Mesenchymal stem cell (in vitro differentiated cells and primary cell): ENCODE results near the gene GPR119.

Experiments used
- DNase-seq: peaks from one replicate; pipeline ENCODE4 v3.0.0-alpha.2; 2013
- H2AFZ ChIP-seq: one replicate; pipeline ENCODE4 v1.6.1; 2013; ENCODE audit warnings: low read depth, mild to moderate bottlenecking, control low read depth, inconsistent platforms, low read length, moderate library complexity
- H2AK5ac ChIP-seq: 2 replicates; pipeline ENCODE4 v1.6.1; 2013; ENCODE audit warnings: low read length, moderate library complexity, mild to moderate bottlenecking, inconsistent platforms; ENCODE audit not compliant: severe bottlenecking
- H2BK120ac ChIP-seq: one replicate; pipeline ENCODE4 v1.6.1; 2013; ENCODE audit warnings: low read depth, mild to moderate bottlenecking, inconsistent platforms, low read length, moderate library complexity
- H2BK12ac ChIP-seq, 2 experiments: one replicate each; pipeline ENCODE4 v1.6.1; 2013; ENCODE audit warnings: inconsistent platforms in 2 of 2, low read length in 2 of 2, mild to moderate bottlenecking in 2 of 2, moderate library complexity in 2 of 2, control low read depth in 1 of 2
- H2BK15ac ChIP-seq: one replicate; pipeline ENCODE4 v1.6.1; 2013; ENCODE audit warnings: mild to moderate bottlenecking, low read depth, inconsistent platforms; ENCODE audit not compliant: poor library complexity, severe bottlenecking
- H2BK5ac ChIP-seq: 2 replicates; pipeline ENCODE4 v1.6.1; 2013; ENCODE audit warnings: low read depth, mild to moderate bottlenecking, low read length, control low read depth, inconsistent platforms; ENCODE audit not compliant: poor library complexity, severe bottlenecking
- H3K14ac ChIP-seq, 2 experiments: one replicate each; pipeline ENCODE4 v1.6.1; 2013; ENCODE audit warnings: inconsistent platforms in 2 of 2, low read length in 2 of 2, control low read depth in 1 of 2, mild to moderate bottlenecking in 1 of 2, moderate library complexity in 1 of 2
- H3K18ac ChIP-seq, 2 experiments: one replicate each; pipeline ENCODE4 v1.6.1; 2013; ENCODE audit warnings: inconsistent platforms in 2 of 2, low read length in 2 of 2, control low read depth in 1 of 2, low read depth in 1 of 2, mild to moderate bottlenecking in 1 of 2
- H3K23ac ChIP-seq, 2 experiments: one replicate each; pipeline ENCODE4 v1.6.1; 2013; ENCODE audit warnings: inconsistent platforms in 2 of 2, low read length in 2 of 2, mild to moderate bottlenecking in 2 of 2, moderate library complexity in 2 of 2, control low read depth in 1 of 2
- H3K27ac ChIP-seq: 2 replicates; pipeline ENCODE4 v1.5.1; 2013; ENCODE audit warnings: mild to moderate bottlenecking, moderate library complexity, low read length, control low read depth, inconsistent platforms; ENCODE audit not compliant: poor library complexity, severe bottlenecking
- H3K27me3 ChIP-seq, 2 experiments: 2 replicates each; pipeline versions ENCODE4 v1.6.1 to v1.7.0; 2013; ENCODE audit warnings: low read length in 2 of 2, mild to moderate bottlenecking in 2 of 2, moderate library complexity in 2 of 2, control low read depth in 1 of 2, inconsistent platforms in 1 of 2; ENCODE audit not compliant: control insufficient read depth in 1 of 2, insufficient read depth in 1 of 2
- H3K36me3 ChIP-seq, 2 experiments: 2 replicates each; pipeline versions ENCODE4 v1.6.1 to v1.7.0; 2013; ENCODE audit warnings: low read length in 2 of 2, control low read depth in 1 of 2, inconsistent platforms in 1 of 2, low read depth in 1 of 2, mild to moderate bottlenecking in 1 of 2; ENCODE audit not compliant: insufficient read depth in 2 of 2, control insufficient read depth in 1 of 2
- H3K4ac ChIP-seq, 2 experiments: one replicate each; pipeline ENCODE4 v1.6.1; 2013; ENCODE audit warnings: inconsistent platforms in 2 of 2, low read length in 2 of 2, mild to moderate bottlenecking in 2 of 2, moderate library complexity in 2 of 2, control low read depth in 1 of 2, low read depth in 1 of 2
- H3K4me1 ChIP-seq: 2 replicates; pipeline ENCODE4 v1.6.1; 2013; ENCODE audit warnings: low read depth, low read length, control low read depth; ENCODE audit not compliant: control insufficient read depth, insufficient read depth
- H3K4me2 ChIP-seq: 2 replicates; pipeline ENCODE4 v1.6.1; 2013; ENCODE audit warnings: low read length, mild to moderate bottlenecking, inconsistent platforms; ENCODE audit not compliant: poor library complexity, severe bottlenecking
- H3K4me3 ChIP-seq, 2 experiments: 2 replicates each; pipeline versions ENCODE4 v1.5.1 to v1.7.0; 2013; ENCODE audit warnings: low read length in 2 of 2, mild to moderate bottlenecking in 2 of 2, control low read depth in 1 of 2, low read depth in 1 of 2; ENCODE audit not compliant: insufficient read depth in 1 of 2
- H3K79me1 ChIP-seq: replicated peaks from 2 replicates; pipeline ENCODE4 v1.6.1; 2013; ENCODE audit warnings: mild to moderate bottlenecking, control low read depth, low read length, inconsistent platforms; ENCODE audit not compliant: poor library complexity, severe bottlenecking
- H3K9ac ChIP-seq: 2 replicates; pipeline ENCODE4 v1.7.0; 2013; ENCODE audit warnings: mild to moderate bottlenecking, low read length, moderate library complexity
- H3K9me3 ChIP-seq: 2 replicates; pipeline ENCODE4 v1.7.0; 2013; ENCODE audit warnings: mild to moderate bottlenecking, low read length; ENCODE audit not compliant: control insufficient read depth
- H4K8ac ChIP-seq: one replicate; pipeline ENCODE4 v1.6.1; 2013; ENCODE audit warnings: inconsistent platforms, mild to moderate bottlenecking, low read length, moderate library complexity
- H4K91ac ChIP-seq: one replicate; pipeline ENCODE4 v1.6.1; 2013; ENCODE audit warnings: mild to moderate bottlenecking, low read length, inconsistent platforms
- WGBS: methylation state at CpG from one replicate; pipeline ENCODE4 v1.1.7; 2013; ENCODE audit warnings: mixed read lengths; 5-methylcytosine and 5-hydroxymethylcytosine counted together

The GPR119 gene

GRCh38 chrX:130418740-130419139 lies 33.3 kb upstream of the GPR119 start:
- Histone ChIP-seq H3K4me2 (no peak overlapping the region), H3K36me3 (peaks cover 8 to 13% of the 10 kb centered on the region in 2 experiments), H3K4me1 (no peaks in the 10 kb centered on the region), H3K18ac (no peak overlapping the region), H2BK120ac (no peak overlapping the region), H3K4ac (no peak overlapping the region), H2AK5ac (no peak overlapping the region), H3K23ac (no peak overlapping the region), H3K9ac (no peak overlapping the region), H4K8ac (no peak overlapping the region), H2BK15ac (no peak overlapping the region), H3K14ac (no peak overlapping the region), H2AFZ (no peak overlapping the region), H3K9me3 (no peaks in the 10 kb centered on the region), H3K79me1 (no peaks in the 10 kb centered on the region), H3K4me3 (no peak overlapping the region), H2BK5ac (no peak overlapping the region), H2BK12ac (no peak overlapping the region), H3K27me3 (no peaks in the 10 kb centered on the region), H4K91ac (no peak overlapping the region), H3K27ac (no peak overlapping the region)
- DNase-seq, result no peak
- WGBS, result 100% methylated on average over 1 of the region's 4 CpGs

- H4K91ac ChIP-seq, result no peak overlapping the region
- no peak overlapping the region for H3K14ac ChIP-seq
- no peaks in the 10 kb centered on the region for H3K79me1 ChIP-seq
- no peak overlapping the region for H3K27ac ChIP-seq
- no peak overlapping the region for H2AK5ac ChIP-seq
- H3K4me3 ChIP-seq, result no peak overlapping the region
- H3K23ac ChIP-seq, result no peak overlapping the region
- peaks cover 9 to 13% of the 10 kb centered on the region in 2 experiments for H3K36me3 ChIP-seq
- no peak overlapping the region for H2BK5ac ChIP-seq
- no peak overlapping the region for H3K18ac ChIP-seq
- no peaks in the 10 kb centered on the region for H3K4me1 ChIP-seq
- H3K9me3 ChIP-seq, result no peaks in the 10 kb centered on the region
- H3K9ac ChIP-seq, result no peak overlapping the region
- H4K8ac ChIP-seq, result no peak overlapping the region
- H2AFZ ChIP-seq, result no peak overlapping the region
- DNase-seq, result no peak
- no peak overlapping the region for H2BK120ac ChIP-seq
- H3K4me2 ChIP-seq, result no peak overlapping the region
- no peak overlapping the region for H2BK15ac ChIP-seq
- H3K27me3 ChIP-seq, result no peaks in the 10 kb centered on the region
- no peak overlapping the region for H3K4ac ChIP-seq
- 91% methylated on average over 2 of the region's 2 CpGs for WGBS
- no peak overlapping the region for H2BK12ac ChIP-seq
Measured at GRCh38 chrX:130418066-130418465, 32.6 kb upstream of the GPR119 start.

GRCh38 chrX:130416785-130417184 lies 31.3 kb upstream of the GPR119 start:
- Histone ChIP-seq H3K4me3 (no peak overlapping the region), H2BK5ac (no peak overlapping the region), H3K18ac (no peak overlapping the region), H3K4me1 (no peaks in the 10 kb centered on the region), H2BK15ac (no peak overlapping the region), H2BK120ac (no peak overlapping the region), H3K4ac (no peak overlapping the region), H3K23ac (no peak overlapping the region), H3K36me3 (peaks cover 18 to 19% of the 10 kb centered on the region in 2 experiments), H3K9me3 (no peaks in the 10 kb centered on the region), H3K27me3 (no peaks in the 10 kb centered on the region), H4K91ac (no peak overlapping the region), H3K9ac (no peak overlapping the region), H2BK12ac (no peak overlapping the region), H2AFZ (no peak overlapping the region), H3K79me1 (no peaks in the 10 kb centered on the region), H3K14ac (no peak overlapping the region), H3K27ac (no peak overlapping the region), H2AK5ac (no peak overlapping the region), H4K8ac (no peak overlapping the region), H3K4me2 (no peak overlapping the region)
- DNase-seq, result no peak
- WGBS, result 92% methylated on average over 4 of the region's 4 CpGs

- no peak overlapping the region for H2BK120ac ChIP-seq
- H3K4me1 ChIP-seq, result no peaks in the 10 kb centered on the region
- H3K9ac ChIP-seq, result no peak overlapping the region
- H3K27ac ChIP-seq, result no peak overlapping the region
- H3K79me1 ChIP-seq, result no peaks in the 10 kb centered on the region
- H2BK5ac ChIP-seq, result no peak overlapping the region
- H4K91ac ChIP-seq, result no peak overlapping the region
- no peak overlapping the region for H3K4me2 ChIP-seq
- H3K36me3 ChIP-seq, result peaks cover 27 to 30% of the 10 kb centered on the region in 2 experiments
- no peak overlapping the region for H3K4ac ChIP-seq
- H2AK5ac ChIP-seq, result no peak overlapping the region
- H3K27me3 ChIP-seq, result no peaks in the 10 kb centered on the region
- DNase-seq, result no peak
- no peak overlapping the region for H4K8ac ChIP-seq
- H2AFZ ChIP-seq, result no peak overlapping the region
- H3K4me3 ChIP-seq, result no peak overlapping the region
- WGBS, result 100% methylated on average over 4 of the region's 7 CpGs
- no peak overlapping the region for H3K23ac ChIP-seq
- H2BK12ac ChIP-seq, result no peak overlapping the region
- H2BK15ac ChIP-seq, result no peak overlapping the region
- no peak overlapping the region for H3K18ac ChIP-seq
- H3K14ac ChIP-seq, result no peak overlapping the region
- H3K9me3 ChIP-seq, result no peaks in the 10 kb centered on the region
Measured at GRCh38 chrX:130415201-130415600, 29.7 kb upstream of the GPR119 start.
